Peyer's patch (tissue), 4 donors: ENCODE data around the gene FOXF2. TPM values are rescaled to one million over a fixed set of nuclear protein-coding genes. Genes with fewer than 3 reads are reported as not detected.
A peak's percentile ranks its signal among the peaks of the same experiment; 100 is the strongest.

ENCODE experiments used
- DNase-seq, 3 donors: peaks; one replicate each; pipeline ENCODE4 v3.0.0-alpha.2; 2017 to 2019
- H3K27ac ChIP-seq, 4 donors: fragments of 200-600 bp; sonication (generic); one replicate each; pipeline ENCODE4 v1.5.1; 2016 to 2019
- H3K27me3 ChIP-seq, 2 donors: fragments of 200-600 bp; sonication (generic); one replicate each; pipeline ENCODE4 v1.5.1; 2019
- H3K36me3 ChIP-seq, 3 donors: fragments of 200-600 bp; sonication (generic); one replicate each; pipeline ENCODE4 v1.5.1; 2016 to 2019
- H3K4me1 ChIP-seq, 4 donors: fragments of 200-600 bp; sonication (generic); one replicate each; pipeline ENCODE4 v1.5.1; 2016 to 2019
- H3K4me3 ChIP-seq, 4 donors: fragments of 200-600 bp; sonication (generic); 1 replicate in 3 of 4; 2 replicates in 1 of 4; pipeline ENCODE4 v1.5.1; 2016 to 2019; ENCODE audit warnings: mild to moderate bottlenecking in 1 of 4
- H3K9me3 ChIP-seq, 4 donors: fragments of 200-600 bp; sonication (generic); one replicate each; pipeline ENCODE4 v1.5.1; 2016 to 2019; ENCODE audit warnings: mild to moderate bottlenecking in 1 of 4
- CTCF ChIP-seq, 6 experiments: fragments of 450-650 bp in 4 of 6; fragments of 200-600 bp in 2 of 6; sonication (generic) in 1 of 6; IDR thresholded peaks; one replicate each; pipeline ENCODE4 v1.5.1; 2017 to 2019; ENCODE audit warnings: antibody characterized with exemption in 6 of 6, mild to moderate bottlenecking in 3 of 6, moderate library complexity in 1 of 6
- POLR2A ChIP-seq, 2 donors: fragments of 450-650 bp; IDR thresholded peaks; one replicate each; pipeline ENCODE4 v1.5.1; 2017; ENCODE audit warnings: antibody characterized with exemption in 2 of 2, mild to moderate bottlenecking in 2 of 2, moderate library complexity in 2 of 2
- total RNA-seq, 4 donors: library from RNA; depleted of rRNA; stranded (reverse); fragments of >200 nt; gene quantifications; one replicate each; pipeline ENCODE4 v1.1.0, GENCODE V29; 2016

FOXF2 gene
- total RNA-seq, 4 donors from 2014 or later, result 4.0 to 14.0 (median 8.0) TPM

GRCh38 chr6:1399085-1399780, 9.9 kb downstream of the FOXF2 start:
- no peaks in the 10 kb centered on the region for H3K36me3 ChIP-seq
- no peaks in the 10 kb centered on the region for H3K4me1 ChIP-seq
- peaks cover 0 to 8% of the 10 kb centered on the region in 2 donors for H3K27me3 ChIP-seq
- no peak for DNase-seq
- no peak overlapping the region for H3K4me3 ChIP-seq
- H3K9me3 ChIP-seq, result no peaks in the 10 kb centered on the region
- no peak overlapping the region for H3K27ac ChIP-seq
- TF ChIP-seq CTCF (IDR thresholded peaks at IDR 0.05), result no peak
- TF ChIP-seq POLR2A (IDR thresholded peaks at IDR 0.05), result no peak

GRCh38 chr6:1400126-1400850, 10.9 kb downstream of the FOXF2 start:
- Histone ChIP-seq H3K9me3 (no peaks in the 10 kb centered on the region), H3K27me3 (peaks cover 0 to 8% of the 10 kb centered on the region in 2 donors), H3K36me3 (no peaks in the 10 kb centered on the region), H3K4me1 (no peaks in the 10 kb centered on the region), H3K27ac (no peak overlapping the region), H3K4me3 (no peak overlapping the region)
- TF ChIP-seq CTCF (IDR thresholded peaks at IDR 0.05), result no peak
- no peak for DNase-seq

GRCh38 chr6:1402369-1402768, 13.0 kb downstream of the FOXF2 start:
- no peak overlapping the region for H3K4me3 ChIP-seq
- H3K9me3 ChIP-seq, result no peaks in the 10 kb centered on the region
- no peaks in the 10 kb centered on the region for H3K27me3 ChIP-seq
- H3K36me3 ChIP-seq, result no peaks in the 10 kb centered on the region
- H3K4me1 ChIP-seq, result no peaks in the 10 kb centered on the region
- no peak for TF ChIP-seq POLR2A (IDR thresholded peaks at IDR 0.05)
- TF ChIP-seq CTCF (IDR thresholded peaks at IDR 0.05), result no peak
- peak in 1 of 3 donors; percentile 31 for DNase-seq
- no peak overlapping the region for H3K27ac ChIP-seq

GRCh38 chr6:1402868-1403267, 13.5 kb downstream of the FOXF2 start:
- TF ChIP-seq POLR2A (IDR thresholded peaks at IDR 0.05) (no peak), CTCF (IDR thresholded peaks at IDR 0.05) (no peak)
- DNase-seq, result no peak

GRCh38 chr6:1403851-1404712, 14.7 kb downstream of the FOXF2 start:
- Histone ChIP-seq H3K27me3 (no peaks in the 10 kb centered on the region), H3K9me3 (no peaks in the 10 kb centered on the region), H3K27ac (no peak overlapping the region), H3K4me3 (no peak overlapping the region), H3K4me1 (no peaks in the 10 kb centered on the region), H3K36me3 (no peaks in the 10 kb centered on the region)
- TF ChIP-seq POLR2A (IDR thresholded peaks at IDR 0.05) (no peak), CTCF (IDR thresholded peaks at IDR 0.05) (no peak)
- peak in 1 of 3 donors; percentile 34 for DNase-seq

More at GRCh38 chr6:1402868-1403267, 13.5 kb downstream of the FOXF2 start:
- Histone ChIP-seq H3K36me3 (no peaks in the 10 kb centered on the region), H3K9me3 (no peaks in the 10 kb centered on the region), H3K27ac (no peak overlapping the region), H3K27me3 (no peaks in the 10 kb centered on the region), H3K4me1 (no peaks in the 10 kb centered on the region), H3K4me3 (no peak overlapping the region)
